Spleen (tissue), 7 donors: ENCODE data around the gene LCP1.

Experiments used
- CTCF ChIP-seq, 11 experiments: fragments of 200-600 bp in 7 of 11; fragments of 450-650 bp in 4 of 11; sonication (generic) in 4 of 11; IDR thresholded peaks in 8 of 11; conservative IDR thresholded peaks in 3 of 11; 1 replicate in 7 of 11; 2 replicates in 4 of 11; pipeline versions ENCODE4 v1.4.0 to v1.8.0; 2016 to 2021; ENCODE audit warnings: antibody characterized with exemption in 11 of 11, inconsistent platforms in 4 of 11, mild to moderate bottlenecking in 1 of 11
- POLR2A ChIP-seq, 3 donors: fragments of 450-650 bp; IDR thresholded peaks; one replicate each; pipeline ENCODE4 v1.5.1; 2017; ENCODE audit warnings: antibody characterized with exemption in 3 of 3, mild to moderate bottlenecking in 1 of 3
- POLR2AphosphoS5 ChIP-seq, 3 donors: sonication (generic); formaldehyde crosslinking; IDR thresholded peaks; one replicate each; pipeline ENCODE4 v1.5.1; 2017; ENCODE audit warnings: antibody characterized with exemption in 3 of 3
- donor health status: DM: no; HTN: no; CAD: no; lungs with moderate emphysema.
- donor health status: DM: no; HTN: no; CAD: no.
- donor health status: DM: no; HTN: no; CAD: no.

GRCh38 chr13:46106839-46107371 lies 75.1 kb downstream of the LCP1 start:
- TF ChIP-seq POLR2AphosphoS5 (IDR thresholded peaks at IDR 0.05) = no peak
- TF ChIP-seq CTCF (IDR thresholded peaks at IDR 0.05 in 8 of 11, conservative IDR thresholded peaks at IDR 0.05 in 3 of 11) = no peak
- no peak for TF ChIP-seq POLR2A (IDR thresholded peaks at IDR 0.05)
